HG02943 (cell line): ENCODE measurements around the gene SUFU.
"Not testable (repeated sequence)": the region's sequence is repeated elsewhere in the genome, so short reads cannot be mapped to it uniquely, and the experiment has no call there.

Source experiments
- ATAC-seq: cut with Tn5 transposase; IDR thresholded peaks from one replicate; pipeline ENCODE4 v1.9.1; 2021; ENCODE audit warnings: mild to moderate bottlenecking, low read depth, moderate library complexity; ENCODE audit not compliant: unreplicated experiment

SUFU gene

DNA sequence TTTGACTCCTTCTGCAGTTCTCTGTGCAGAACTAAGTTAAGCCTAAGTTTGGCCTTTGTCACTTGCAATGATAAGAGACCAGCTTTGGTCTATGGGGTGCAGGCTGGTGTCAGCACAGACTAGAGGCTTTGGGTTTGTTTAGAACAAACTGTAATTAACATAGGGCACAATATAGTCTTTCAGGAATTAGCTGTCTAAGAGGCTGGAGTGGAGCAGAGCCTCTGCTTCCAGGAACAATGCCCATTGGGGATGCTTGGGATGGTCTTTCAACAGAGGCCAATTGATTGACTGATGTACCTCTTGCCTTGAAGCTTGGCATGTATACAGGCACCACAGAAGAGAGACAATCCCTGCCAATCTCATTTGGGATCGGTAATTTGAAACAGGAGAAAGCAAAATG is 4.7 kb downstream of the SUFU start:
- no peak for ATAC-seq

GRCh38 chr10:102509387-102509786 is 5.6 kb downstream of the SUFU start:
- no peak for ATAC-seq

DNA sequence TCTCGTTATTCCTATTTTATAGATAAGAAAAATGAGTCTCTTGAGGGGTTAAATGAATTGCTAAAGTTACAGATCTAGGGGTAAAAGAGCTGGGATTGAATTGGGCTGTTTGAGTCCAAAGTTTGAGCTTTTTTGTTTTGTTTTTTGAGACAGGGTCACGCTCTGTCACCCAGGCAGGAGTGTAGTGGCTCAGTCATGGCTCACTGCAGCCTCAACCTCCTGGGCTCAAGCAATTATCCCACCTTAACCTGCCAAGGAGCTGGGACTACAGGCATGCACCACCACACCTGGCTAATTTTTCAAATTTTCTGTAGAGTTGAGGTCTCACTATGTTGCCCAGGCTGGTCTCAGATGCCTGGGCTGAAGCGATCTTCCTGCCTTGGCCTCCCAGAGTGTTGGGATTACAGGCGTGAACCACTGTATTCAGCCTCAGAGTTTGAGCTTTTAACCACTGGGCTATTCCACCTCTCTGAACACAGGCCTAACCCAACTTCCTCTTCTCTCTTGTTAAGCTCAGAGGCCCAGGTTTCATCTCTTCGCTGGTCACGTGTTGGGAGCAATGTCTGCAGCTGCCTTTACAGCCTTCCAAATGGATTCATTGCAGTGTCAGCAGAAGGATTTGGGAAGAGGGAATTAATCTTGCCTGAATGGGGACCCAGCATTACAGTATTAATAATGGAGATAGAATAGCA is 8.0 kb downstream of the SUFU start:
- no peak for ATAC-seq

DNA sequence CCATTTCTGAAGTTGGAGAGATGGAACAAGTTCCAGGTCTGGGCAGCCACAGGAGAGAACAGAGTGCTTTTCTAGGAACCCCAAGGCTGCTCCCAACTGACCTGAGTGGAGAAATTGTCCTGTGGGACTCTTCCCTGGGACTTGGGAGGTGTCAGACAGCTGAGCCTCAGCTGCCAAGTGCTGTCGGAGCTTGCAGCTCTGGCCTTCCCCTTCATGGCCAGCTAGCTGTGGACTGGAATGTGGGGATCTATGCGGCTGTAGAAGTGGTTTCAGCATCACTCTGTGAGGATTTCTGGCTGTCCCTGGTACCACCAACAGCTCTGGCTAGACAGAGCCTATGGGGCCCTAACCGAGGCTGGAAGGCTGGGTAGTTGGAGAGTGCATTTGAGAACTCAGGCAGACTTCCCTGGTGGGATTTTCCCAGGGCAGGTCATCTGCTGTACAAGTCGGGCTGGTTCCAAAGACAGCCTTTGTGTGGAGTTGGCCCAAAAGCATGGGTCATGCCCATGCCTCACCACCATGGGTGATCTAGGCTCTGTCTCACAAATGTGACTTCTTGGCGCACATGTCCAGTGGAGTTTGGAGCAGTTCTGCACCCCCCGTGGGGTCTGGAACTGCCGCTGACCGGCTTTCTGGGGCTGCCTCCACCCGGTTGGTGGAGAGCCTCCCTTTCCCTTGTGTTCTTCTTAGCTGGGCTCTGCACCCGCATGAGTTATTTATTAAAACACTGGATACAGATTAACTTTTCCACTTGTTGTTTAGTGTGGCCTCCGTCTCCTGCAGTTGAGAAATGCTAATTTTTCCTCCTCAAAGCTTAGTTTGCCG is 10.9 kb downstream of the SUFU start:
- no peak for ATAC-seq

GRCh38 chr10:102515724-102516123 is 12.0 kb downstream of the SUFU start:
- no peak for ATAC-seq

- no peak for ATAC-seq
Observed at GRCh38 chr10:102517553-102517952, 13.8 kb downstream of the SUFU start.

DNA sequence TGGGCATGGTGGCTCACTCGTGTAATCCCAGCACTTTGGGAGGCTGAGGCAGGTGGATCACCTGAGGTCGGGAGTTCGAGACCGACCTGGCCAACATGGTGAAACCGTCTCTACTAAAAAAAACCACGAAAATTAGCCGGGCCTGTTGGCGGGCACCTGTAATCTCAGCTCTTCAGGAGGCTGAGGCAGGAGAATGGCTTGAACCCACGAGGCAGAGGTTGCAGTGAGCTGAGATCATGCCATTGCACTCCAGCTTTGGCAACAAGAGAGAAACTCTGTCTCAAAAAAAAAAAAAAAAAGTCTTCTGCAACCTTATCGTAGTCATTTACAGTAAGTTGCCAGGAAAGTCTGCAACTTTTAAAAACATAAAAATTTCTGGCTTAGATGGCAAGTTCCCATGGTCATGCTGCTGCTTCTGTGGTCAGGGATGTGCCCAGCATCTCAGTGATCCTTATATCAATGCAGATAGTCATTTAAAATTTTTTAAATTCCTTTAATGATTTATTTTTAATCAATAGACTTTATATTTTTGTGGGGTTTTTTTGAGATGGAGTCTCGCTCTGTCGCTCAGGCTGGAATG is 15.6 kb downstream of the SUFU start:
- no peak for ATAC-seq

- ATAC-seq: no peak
Observed at GRCh38 chr10:102522874-102523249, 19.1 kb downstream of the SUFU start.

DNA sequence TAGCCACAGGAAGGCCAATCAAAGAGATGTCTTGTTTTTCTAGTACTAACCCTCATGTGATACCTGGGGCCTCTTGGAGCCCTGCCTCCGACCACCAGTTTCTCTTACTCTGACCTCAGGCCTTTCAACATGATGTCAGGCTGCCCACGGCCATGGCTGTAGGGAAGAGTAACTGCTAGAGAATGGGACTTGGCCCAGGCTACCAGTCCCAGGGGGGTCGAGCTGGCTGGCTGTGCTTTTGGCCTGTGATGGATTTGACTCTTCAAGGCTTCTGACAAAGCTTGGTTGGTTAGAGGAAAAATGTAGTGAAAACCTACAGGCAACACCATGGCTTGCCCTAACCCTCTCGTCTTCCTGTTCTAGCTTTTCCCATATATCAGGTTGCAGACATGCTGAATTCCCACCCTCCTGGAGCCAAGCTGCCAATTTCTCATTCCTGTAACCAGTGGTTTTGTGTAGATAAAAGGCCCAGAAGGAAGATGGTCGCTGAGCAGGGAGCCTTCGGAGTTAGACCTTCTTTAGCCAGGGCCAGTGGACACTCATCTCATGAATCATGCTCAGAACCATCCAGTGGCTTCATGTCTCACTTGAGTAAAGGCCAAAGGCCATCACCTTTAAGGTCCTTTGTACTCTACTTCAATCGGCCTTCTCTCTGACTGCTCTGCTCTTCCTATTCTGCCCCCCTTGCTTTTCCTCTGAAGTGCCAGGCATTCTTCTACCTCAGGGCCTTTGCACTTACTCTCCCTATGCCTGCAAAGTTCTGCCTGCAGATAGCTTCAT is 19.7 kb downstream of the SUFU start:
- ATAC-seq: no peak

DNA sequence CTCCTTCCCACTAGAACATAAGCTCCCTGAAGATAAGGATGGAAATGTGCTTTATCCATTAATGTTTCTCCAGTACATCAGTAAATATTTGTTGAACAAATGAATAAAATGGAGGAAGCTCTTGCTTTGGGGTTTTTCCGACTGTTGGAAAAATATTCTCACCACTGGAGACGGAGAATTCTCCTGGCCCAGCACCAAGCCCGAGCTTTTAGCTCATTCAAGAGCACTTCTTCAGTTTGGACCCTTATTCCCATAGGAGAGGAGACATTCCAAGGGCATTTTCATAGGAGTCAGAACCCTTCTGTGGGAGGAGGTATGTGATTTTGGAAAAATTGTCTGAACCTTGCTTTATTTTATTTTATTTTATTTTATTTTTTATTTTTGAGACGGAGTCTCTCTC is 21.0 kb downstream of the SUFU start:
- no peak for ATAC-seq

- ATAC-seq: no peak
Observed at GRCh38 chr10:102527546-102527945, 23.8 kb downstream of the SUFU start.

DNA sequence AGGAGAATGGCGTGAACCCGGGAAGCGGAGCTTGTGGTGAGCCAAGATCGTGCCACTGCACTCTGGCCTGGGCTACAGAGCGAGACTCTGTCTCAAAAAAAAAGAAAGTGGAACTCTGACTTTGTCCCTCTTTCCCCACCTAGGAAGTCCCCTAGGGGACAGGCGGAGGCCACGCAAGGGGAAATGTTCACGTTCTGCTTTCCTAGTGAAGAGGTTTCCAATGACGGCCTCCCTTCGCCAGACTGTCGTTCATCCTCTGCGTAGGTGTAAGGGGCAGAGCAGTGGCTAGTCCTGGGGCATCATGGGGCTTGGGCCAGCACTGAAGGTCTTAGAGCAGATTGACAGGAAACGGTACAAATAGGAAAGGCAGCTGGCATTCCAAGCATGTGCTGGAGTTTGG is 30.6 kb downstream of the SUFU start:
- ATAC-seq: no peak

DNA sequence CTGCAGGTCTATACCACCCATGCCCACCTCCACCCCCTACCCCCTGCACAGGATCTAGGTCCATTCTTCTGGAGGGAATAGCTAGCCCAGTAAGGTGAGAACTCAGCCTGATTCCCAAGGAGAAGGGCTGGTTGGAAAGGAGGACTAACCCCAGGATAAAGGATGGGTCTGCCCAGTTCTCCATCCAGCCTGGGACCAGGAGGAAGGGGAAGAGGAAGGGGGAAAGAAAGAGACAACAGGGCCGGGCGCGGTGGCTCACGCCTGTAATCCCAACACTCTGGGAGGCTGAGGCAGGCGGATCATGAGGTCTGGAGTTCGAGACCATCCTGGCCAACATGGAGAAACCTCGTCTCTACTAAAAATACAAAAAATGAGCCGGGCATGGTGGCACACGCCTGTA is 31.2 kb downstream of the SUFU start:
- not testable (repeated sequence) for ATAC-seq

GRCh38 chr10:102535481-102536147 is 31.8 kb downstream of the SUFU start:
- no peak for ATAC-seq

GRCh38 chr10:102537367-102537766 is 33.6 kb downstream of the SUFU start:
- ATAC-seq: no peak

- no peak for ATAC-seq
Observed at GRCh38 chr10:102537948-102538347, 34.2 kb downstream of the SUFU start.

DNA sequence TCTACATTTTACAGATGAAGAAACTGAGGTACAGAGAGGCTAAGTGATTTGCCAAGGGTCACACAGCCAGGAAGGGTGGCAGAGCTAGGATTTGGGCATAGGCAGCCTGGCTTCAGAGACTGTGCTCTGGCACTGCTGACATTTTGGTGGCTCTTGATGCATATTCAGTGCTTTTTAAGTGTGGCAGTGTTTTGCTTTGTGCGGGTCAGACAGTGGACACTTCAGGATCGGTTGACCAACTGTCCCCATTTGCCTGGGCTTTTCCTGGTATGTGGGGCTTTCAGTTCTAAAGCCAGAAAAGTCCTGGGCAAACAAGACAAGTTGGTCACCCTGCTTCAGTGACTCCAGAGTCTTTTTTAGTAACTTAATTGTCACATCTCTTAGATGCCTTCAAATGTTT is 35.0 kb downstream of the SUFU start:
- no peak for ATAC-seq

DNA sequence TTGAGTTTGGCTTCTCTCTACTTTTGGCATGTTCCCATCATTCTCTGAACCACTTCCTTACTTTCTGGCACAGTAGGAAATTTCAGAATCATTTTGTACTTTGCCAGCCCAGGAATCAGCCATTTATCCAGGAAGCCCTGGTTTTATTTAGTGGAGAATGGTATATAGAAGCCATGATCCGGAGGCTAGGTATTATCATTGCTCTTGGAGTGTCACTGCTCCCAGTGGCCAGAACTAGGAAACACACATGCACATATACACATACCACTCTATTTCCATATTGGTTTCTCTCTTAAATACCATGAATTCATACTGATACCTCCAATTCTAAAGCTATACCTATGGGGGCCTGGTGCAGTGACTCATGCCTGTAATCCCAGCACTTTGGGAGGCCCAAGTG is 36.3 kb downstream of the SUFU start:
- peak; percentile 71 for ATAC-seq

GRCh38 chr10:102542800-102543418 is 39.1 kb downstream of the SUFU start:
- no peak for ATAC-seq

- no peak for ATAC-seq
Observed at GRCh38 chr10:102545265-102545871, 41.6 kb downstream of the SUFU start.
